Heart left ventricle (tissue), 16 donors: ENCODE measurements around the gene RIN3. TPM values are rescaled to one million over a fixed set of nuclear protein-coding genes. Genes with fewer than 3 reads are reported as not detected.

Experiments
- ATAC-seq, 4 donors: fragments of 200-7000 bp; cut with Tn5 transposase; one replicate each; pipeline ENCODE4 v1.9.1; 2020 to 2022; ENCODE audit warnings: moderate library complexity in 4 of 4, mild to moderate bottlenecking in 3 of 4, moderate number of reproducible peaks in 1 of 4
- DNase-seq, 5 donors: peaks; one replicate each; pipeline ENCODE4 v3.0.0-alpha.2; 2020
- H3K27ac ChIP-seq, 12 donors: fragments of 200-600 bp; sonication (generic) in 4 of 12; one replicate each; pipeline versions ENCODE4 v1.5.0 to v1.8.0; 2016 to 2022; ENCODE audit warnings: mild to moderate bottlenecking in 2 of 12
- H3K27me3 ChIP-seq, 9 donors: fragments of 200-600 bp; sonication (generic) in 2 of 9; one replicate each; pipeline versions ENCODE4 v1.5.1 to v1.8.0; 2016 to 2022; ENCODE audit warnings: mild to moderate bottlenecking in 3 of 9
- H3K36me3 ChIP-seq, 9 donors: fragments of 200-600 bp; sonication (generic) in 2 of 9; one replicate each; pipeline versions ENCODE4 v1.5.0 to v1.8.0; 2018 to 2022; ENCODE audit warnings: mild to moderate bottlenecking in 2 of 9
- H3K4me1 ChIP-seq, 12 donors: fragments of 200-600 bp; sonication (generic) in 4 of 12; one replicate each; pipeline versions ENCODE4 v1.5.0 to v1.8.0; 2016 to 2022; ENCODE audit warnings: mild to moderate bottlenecking in 3 of 12
- H3K4me3 ChIP-seq, 12 donors: fragments of 200-600 bp; sonication (generic) in 4 of 12; one replicate each; pipeline versions ENCODE4 v1.5.0 to v1.8.0; 2017 to 2022; ENCODE audit warnings: mild to moderate bottlenecking in 9 of 12, moderate library complexity in 4 of 12
- H3K9me3 ChIP-seq, 12 donors: fragments of 200-600 bp; sonication (generic) in 4 of 12; one replicate each; pipeline versions ENCODE4 v1.5.0 to v1.8.0; 2016 to 2022; ENCODE audit warnings: mild to moderate bottlenecking in 1 of 12
- POLR2A ChIP-seq, 2 donors: fragments of 450-650 bp; IDR thresholded peaks; one replicate each; pipeline ENCODE4 v1.6.1; 2017; ENCODE audit warnings: antibody characterized with exemption in 2 of 2, mild to moderate bottlenecking in 2 of 2, moderate library complexity in 2 of 2
- WGBS, 4 donors: extraction: QIAGEN DNeasy Blood & Tissue Kit in 2 of 4; methylation state at CpG; one replicate each; pipeline versions ENCODE4 v1.1.5 to v1.1.7; 2013 to 2018; 5-methylcytosine and 5-hydroxymethylcytosine counted together
- intact Hi-C, 10 donors: fragments of 100-400 bp; cut with DNase I; formaldehyde crosslinking; loops; one replicate each; pipeline versions ENCODE4 v1.11.1 to v1.14.2; 2022
- polyA plus RNA-seq, 2 donors: library from polyadenylated mRNA; stranded (reverse); fragments of 200-250 nt; gene quantifications; one replicate each; pipeline ENCODE4 v1.2.3, GENCODE V29; 2013
- total RNA-seq, 9 donors: library from RNA; depleted of rRNA in 2 of 9; stranded (reverse); fragments of >200 nt in 2 of 9; fragmentation: NEBNext Ultra II Directional in 3 of 9; extraction: Animal tissue kit (Norgen Biotek cat#: 25700) in 3 of 9; gene quantifications; one replicate each; pipeline versions ENCODE4 v1.1.0 to v1.2.4, GENCODE V29; 2016 to 2023
- TF ChIP-seq, protein P1 (sequence below), 12 donors: fragments of 200-600 bp; sonication (generic) in 4 of 12; IDR thresholded peaks; one replicate each; pipeline versions ENCODE4 v1.5.0 to v1.8.0; 2018 to 2022; ENCODE audit warnings: antibody characterized with exemption in 12 of 12, mild to moderate bottlenecking in 5 of 12
- donor health status: ischemic (EF 13 %, LVEDD 7.1; RV severe dilation, severe dysfunction).
- donor health status: healthy with polysubstance abuse.
- donor health status: DM: no; HTN: yes; CAD: no.
- donor health status: DM: no; HTN: no; CAD: no.
- donor health status: ischemic (EF 25% LVEDD 6.9; RV normal size, moderate dysfunction).
- donor health status: ischemic (EF 25% LVEDD 5.7; RV mildly dilated, moderate dysfunction).
- donor health status: healthy.
- donor health status: DM: yes; HTN: yes; CAD: no.
- donor health status: ischemic (EF 35%, LVEDD 5.7; RV mildly dilated, moderate dysfunction).
- donor health status: nonischemic (EF 11% LVEDD 7.7; RV severe dilation, severe dysfunction).
- donor health status: DM: yes; HTN: yes; CAD: no.
- donor health status: PGD.
- donor health status: ischemic (EF 29% LVEDD 5.4; RV normal size, mild dysfunction).
- donor health status: nonischemic (EF 23%, LVEDD 6.1; RV moderate dilation, normal function).

The RIN3 gene
- total and polyA plus RNA-seq, 11 donors: 8.6 to 37.0 (median 12.7) TPM

DNA sequence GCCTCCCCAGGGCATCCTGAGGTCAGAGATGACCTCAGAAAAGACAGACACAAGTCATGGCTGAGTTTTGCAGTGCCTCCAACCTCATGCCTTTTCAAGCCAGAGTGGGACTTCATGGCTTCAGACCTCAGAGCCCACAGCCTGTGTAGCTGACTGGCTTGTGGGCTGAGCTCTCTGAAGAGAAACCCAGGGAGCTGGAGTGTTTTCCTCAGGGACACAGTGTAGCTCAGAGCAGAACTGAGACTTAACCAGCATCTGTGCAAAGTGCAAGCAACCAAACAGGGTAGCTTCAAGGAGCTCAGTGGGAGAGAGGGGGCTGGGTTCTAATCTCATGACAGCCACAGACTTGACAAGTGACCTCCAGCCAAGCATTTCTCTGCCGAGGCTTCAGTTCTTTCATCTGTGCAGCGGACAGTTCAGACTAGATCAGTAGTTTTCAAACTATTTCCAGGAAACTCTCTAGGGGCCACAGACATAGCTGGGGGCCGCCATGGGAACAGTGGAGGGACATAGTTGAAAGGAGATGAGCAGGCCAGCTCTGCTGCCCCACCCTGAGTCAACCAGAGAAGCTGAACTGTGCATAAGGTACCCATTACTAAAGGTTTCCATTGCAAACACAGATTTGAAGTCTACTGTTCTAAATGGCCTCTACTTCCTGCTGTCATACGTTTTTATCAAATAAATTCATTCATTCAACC is 154.8 kb downstream of the RIN3 start:
- H3K36me3 ChIP-seq: peaks cover 0 to 43% (median 3%) of the 10 kb centered on the region in 9 donors
- ATAC-seq (no peak), DNase-seq (peak in 1 of 5 donors; percentile 18)
- H3K4me1 ChIP-seq: peaks cover 0 to 39% (median 3%) of the 10 kb centered on the region in 12 donors
- 58 to 76% (median 63%) methylated on average over 4 of the region's 4 CpGs for WGBS, 4 donors
- H3K9me3 ChIP-seq: no peaks in the 10 kb centered on the region
- TF ChIP-seq, protein P1, sequence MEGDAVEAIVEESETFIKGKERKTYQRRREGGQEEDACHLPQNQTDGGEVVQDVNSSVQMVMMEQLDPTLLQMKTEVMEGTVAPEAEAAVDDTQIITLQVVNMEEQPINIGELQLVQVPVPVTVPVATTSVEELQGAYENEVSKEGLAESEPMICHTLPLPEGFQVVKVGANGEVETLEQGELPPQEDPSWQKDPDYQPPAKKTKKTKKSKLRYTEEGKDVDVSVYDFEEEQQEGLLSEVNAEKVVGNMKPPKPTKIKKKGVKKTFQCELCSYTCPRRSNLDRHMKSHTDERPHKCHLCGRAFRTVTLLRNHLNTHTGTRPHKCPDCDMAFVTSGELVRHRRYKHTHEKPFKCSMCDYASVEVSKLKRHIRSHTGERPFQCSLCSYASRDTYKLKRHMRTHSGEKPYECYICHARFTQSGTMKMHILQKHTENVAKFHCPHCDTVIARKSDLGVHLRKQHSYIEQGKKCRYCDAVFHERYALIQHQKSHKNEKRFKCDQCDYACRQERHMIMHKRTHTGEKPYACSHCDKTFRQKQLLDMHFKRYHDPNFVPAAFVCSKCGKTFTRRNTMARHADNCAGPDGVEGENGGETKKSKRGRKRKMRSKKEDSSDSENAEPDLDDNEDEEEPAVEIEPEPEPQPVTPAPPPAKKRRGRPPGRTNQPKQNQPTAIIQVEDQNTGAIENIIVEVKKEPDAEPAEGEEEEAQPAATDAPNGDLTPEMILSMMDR (IDR thresholded peaks at IDR 0.05): no peak
- no peak for TF ChIP-seq POLR2A (IDR thresholded peaks at IDR 0.05)
- H3K27ac ChIP-seq: no peak overlapping the region
- H3K27me3 ChIP-seq: no peaks in the 10 kb centered on the region
- H3K4me3 ChIP-seq: no peak overlapping the region
- intact Hi-C loops: no loop called here

DNA sequence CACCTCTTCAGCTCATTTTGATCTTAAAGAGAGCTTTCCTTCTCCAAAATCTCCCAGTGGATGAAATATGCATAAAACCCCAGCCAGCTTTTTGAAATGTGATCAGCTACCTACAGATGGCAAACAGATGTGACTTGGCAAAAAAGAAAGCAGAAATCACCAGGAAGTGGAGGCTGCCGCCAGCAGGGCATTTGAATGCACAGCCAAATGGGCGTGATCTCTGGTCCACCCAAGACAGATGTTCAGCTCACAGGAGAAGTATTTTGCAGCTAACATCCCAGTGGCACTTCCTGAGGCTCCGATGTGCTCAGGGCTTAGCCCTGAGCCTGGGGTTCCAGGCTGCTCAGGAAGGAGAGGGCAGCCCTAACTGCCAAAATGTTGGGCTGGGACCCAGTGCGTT is 156.6 kb downstream of the RIN3 start:
- no peaks in the 10 kb centered on the region for H3K27me3 ChIP-seq
- no peak for TF ChIP-seq POLR2A (IDR thresholded peaks at IDR 0.05)
- TF ChIP-seq, protein P1 (IDR thresholded peaks at IDR 0.05): no peak
- ATAC-seq (peak in 2 of 4 donors; percentile 56 to 60), DNase-seq (peak in 2 of 5 donors; percentile 28 to 62)
- peak overlapping the region in 1 of 12 donors; percentile 27 for H3K27ac ChIP-seq
- H3K4me3 ChIP-seq: no peak overlapping the region
- intact Hi-C loops: loop anchor here in 3 of 10 donors (10.0 kb wide), 3 partner anchors 75 to 535 kb away; no protein-coding TSS in a partner anchor
- no peaks in the 10 kb centered on the region for H3K9me3 ChIP-seq
- WGBS, 4 donors: 57 to 64% (median 63%) methylated on average over 4 of the region's 4 CpGs
- peaks cover 0 to 42% (median 3%) of the 10 kb centered on the region in 9 donors for H3K36me3 ChIP-seq
- H3K4me1 ChIP-seq: peaks cover 0 to 32% (median 3%) of the 10 kb centered on the region in 12 donors

DNA sequence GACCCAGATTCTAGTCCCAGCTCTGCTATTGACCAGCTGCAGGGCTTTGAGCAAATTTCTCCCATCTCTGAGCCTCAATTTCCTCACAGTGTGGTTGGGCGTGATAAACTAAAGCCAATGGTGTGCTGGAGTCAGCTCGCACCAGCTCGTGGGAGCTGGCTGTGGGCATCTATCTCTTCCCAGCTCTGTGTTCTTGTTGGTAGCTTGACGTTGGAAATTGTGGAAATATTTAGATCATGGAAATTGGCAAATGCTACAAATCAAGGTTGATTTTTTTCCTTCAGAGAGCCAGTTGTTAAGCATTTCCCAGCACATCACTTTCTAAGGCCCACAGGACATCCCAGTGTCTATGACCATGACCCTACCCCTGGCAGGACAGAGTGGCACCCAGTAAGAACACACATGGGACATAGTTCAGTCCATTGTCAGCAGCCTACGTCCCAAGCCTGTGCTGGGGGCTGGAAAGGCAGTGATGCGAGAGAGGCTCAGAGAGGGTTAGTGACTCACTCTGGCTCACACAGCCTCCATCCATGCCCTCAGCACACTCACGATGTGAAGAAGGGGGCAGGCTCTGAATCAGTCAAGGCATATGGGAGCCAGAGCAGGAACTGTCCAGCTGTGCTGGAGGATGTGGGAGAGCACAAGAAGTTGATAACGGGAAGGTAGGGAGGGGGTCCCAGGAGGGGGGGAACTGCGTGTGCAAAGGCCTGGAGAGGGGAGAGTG is 157.2 kb downstream of the RIN3 start:
- 75 to 81% (median 77%) methylated on average over 9 of the region's 9 CpGs for WGBS, 4 donors

More for the DNA sequence above, 157.2 kb downstream of the RIN3 start:
- no peak overlapping the region for H3K4me3 ChIP-seq
- TF ChIP-seq, protein P1 (IDR thresholded peaks at IDR 0.05): no peak
- no peak for TF ChIP-seq POLR2A (IDR thresholded peaks at IDR 0.05)
- H3K9me3 ChIP-seq: no peaks in the 10 kb centered on the region
- peaks cover 0 to 32% (median 3%) of the 10 kb centered on the region in 12 donors for H3K4me1 ChIP-seq
- H3K27me3 ChIP-seq: no peaks in the 10 kb centered on the region
- DNase-seq (peak in 1 of 5 donors; percentile 15), ATAC-seq (no peak)
- peaks cover 0 to 48% (median 3%) of the 10 kb centered on the region in 9 donors for H3K36me3 ChIP-seq
- H3K27ac ChIP-seq: peak overlapping the region in 1 of 12 donors; percentile 27
- intact Hi-C loops: loop anchor here in 3 of 10 donors (10.0 kb wide), 3 partner anchors 76 to 536 kb away; no protein-coding TSS in a partner anchor
